GM19099 (cell line): ENCODE results near the gene FITM1.

Experiments used
- POLR2A ChIP-seq: IDR thresholded peaks from 3 replicates; pipeline ENCODE4 v1.6.1; 2011; ENCODE audit warnings: low read depth; ENCODE audit not compliant: insufficient read length; ENCODE audit errors: extremely low read depth

Gene FITM1

DNA sequence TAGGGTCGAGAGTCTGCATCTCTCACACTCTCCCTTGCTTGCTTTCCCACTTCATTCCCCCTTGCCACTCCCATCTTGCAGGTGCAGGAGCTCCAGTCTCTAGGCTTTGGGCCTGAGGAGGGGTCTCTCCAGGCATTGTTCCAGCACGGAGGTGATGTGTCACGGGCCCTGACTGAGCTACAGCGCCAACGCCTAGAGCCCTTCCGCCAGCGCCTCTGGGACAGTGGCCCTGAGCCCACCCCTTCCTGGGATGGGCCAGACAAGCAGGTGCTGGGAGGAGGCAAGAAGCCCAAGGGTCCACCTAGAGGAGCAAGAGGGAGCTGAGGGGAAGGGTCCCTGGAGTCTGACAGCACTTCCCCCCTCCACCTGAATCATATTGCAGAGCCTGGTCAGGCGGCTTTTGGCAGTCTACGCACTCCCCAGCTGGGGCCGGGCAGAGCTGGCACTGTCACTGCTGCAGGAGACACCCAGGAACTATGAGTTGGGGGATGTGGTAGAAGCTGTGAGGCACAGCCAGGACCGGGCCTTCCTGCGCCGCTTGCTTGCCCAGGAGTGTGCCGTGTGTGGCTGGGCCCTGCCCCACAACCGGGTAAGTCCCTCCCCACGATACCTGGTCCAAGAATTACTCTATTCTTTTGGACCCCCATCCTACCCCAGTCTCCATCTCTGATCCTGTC, 21.1 kb downstream of the FITM1 start:
- TF ChIP-seq POLR2A = no peak

DNA sequence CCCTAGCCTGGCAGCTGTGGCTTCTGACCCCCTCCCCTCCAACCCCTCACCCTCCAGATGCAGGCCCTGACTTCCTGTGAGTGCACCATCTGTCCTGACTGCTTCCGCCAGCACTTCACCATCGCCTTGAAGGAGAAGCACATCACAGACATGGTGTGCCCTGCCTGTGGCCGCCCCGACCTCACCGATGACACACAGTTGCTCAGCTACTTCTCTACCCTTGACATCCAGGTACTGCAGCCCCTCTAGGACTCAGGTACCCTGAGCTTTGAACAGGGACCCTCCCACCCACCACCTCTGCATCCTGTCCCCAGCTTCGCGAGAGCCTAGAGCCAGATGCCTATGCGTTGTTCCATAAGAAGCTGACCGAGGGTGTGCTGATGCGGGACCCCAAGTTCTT, 24.6 kb downstream of the FITM1 start:
- no peak for TF ChIP-seq POLR2A

DNA sequence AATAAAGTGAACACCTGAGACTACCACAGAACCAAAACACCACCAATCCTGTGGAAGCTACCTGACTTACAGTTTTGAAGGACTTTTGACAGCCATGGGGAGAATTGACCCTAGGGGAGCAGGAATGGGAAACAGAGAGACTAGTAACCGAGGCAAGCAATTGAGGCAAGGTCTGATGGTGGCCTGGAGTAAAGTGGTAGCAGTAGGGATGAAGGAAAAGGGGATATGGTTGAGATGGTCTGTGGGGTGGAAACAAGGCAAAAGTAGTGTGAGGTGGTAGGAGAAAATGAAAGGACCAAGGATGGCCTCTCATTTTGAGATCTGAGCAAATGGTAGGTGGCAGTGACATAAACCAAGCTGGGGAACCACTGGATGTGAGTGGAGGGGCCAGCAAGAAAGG, 26.4 kb downstream of the FITM1 start:
- TF ChIP-seq POLR2A = no peak

DNA sequence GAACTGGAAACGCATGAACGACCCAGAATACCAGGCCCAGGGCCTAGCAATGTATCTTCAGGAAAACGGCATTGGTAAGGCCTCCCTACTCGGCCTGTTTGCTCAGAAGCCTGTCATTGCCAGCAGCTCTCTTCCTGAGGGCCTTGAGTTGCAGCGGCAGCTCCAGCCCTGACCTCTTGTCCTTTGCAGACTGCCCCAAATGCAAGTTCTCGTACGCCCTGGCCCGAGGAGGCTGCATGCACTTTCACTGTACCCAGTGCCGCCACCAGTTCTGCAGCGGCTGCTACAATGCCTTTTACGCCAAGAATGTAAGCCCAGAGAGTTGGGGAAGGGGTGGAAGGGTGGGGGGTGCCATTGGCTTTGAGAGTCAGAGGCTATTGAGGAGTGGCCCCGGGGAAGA, 26.9 kb downstream of the FITM1 start:
- TF ChIP-seq POLR2A = no peak

- no peak for TF ChIP-seq POLR2A
Measured at GRCh38 chr14:24159777-24160498, 29.5 kb downstream of the FITM1 start.

DNA sequence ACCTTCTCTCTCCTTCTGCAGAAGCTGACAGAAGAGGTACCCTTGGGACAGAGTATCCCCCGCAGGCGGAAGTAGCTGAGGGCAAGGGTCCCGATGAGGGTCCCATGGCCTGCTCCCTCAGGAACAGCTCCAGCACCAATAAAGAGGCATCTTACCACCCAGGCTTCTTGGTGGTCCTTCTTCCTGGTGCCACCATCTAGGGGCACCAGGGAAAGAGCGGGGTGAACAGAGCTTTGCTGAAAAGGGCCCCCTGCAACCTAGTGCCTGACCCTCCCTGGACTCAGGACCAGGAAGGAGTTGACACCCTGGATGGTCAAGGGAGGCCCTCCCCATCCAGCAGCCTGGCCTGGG, 30.0 kb downstream of the FITM1 start:
- no peak for TF ChIP-seq POLR2A

DNA sequence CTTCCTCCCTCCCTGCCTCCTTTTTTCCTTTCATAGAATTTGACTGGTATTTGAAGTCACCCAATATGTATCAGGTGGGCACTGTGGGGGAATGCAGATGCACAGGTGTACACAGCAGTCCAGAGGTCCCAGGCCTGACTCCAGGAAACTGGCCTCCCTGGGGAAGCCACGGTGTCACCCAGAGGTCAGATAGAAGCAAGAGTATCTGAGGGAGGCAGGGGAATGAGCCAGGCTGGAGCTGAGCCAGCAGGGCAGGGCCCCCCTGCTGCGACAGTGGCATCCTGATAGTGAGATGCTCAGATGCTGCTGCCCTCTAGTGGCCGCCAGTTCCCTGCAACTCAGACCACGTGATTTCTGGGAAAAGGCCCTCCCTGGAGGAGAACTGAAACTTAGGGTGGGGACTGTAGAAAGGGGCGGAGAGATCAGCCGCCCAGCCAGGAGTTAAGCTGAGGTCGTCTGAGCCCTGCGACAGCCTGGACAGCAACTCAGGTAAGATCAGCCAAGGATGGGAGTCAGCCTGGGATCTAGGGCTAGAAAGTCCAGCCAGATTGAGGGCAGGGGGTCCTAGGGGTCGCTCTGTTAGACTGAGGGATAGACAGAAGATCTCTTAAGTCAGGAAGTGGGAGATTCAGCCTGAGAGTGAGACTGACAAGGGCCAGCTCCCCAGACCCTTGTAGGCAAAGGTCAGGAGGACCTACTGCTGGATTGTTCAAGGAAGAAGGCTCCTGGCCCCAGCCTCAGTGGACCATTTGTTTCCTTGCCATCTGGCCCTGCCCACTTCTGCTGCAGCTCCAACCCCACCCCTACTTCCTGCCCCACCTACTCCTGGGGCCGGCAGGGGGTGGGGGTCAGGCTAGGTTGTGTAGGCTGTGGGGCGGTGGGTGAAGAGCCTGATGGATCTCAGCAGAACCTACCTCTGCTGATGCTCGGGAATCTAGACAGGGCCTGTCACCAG, 30.7 kb downstream of the FITM1 start, which contains the start of gene IRF9:
Gene IRF9 (plus strand): TSS at position 416 of the 955 bp plus-strand sequence. CDS start 880 bp downstream, outside the sequence.
- TF ChIP-seq POLR2A = peak; percentile 97

DNA sequence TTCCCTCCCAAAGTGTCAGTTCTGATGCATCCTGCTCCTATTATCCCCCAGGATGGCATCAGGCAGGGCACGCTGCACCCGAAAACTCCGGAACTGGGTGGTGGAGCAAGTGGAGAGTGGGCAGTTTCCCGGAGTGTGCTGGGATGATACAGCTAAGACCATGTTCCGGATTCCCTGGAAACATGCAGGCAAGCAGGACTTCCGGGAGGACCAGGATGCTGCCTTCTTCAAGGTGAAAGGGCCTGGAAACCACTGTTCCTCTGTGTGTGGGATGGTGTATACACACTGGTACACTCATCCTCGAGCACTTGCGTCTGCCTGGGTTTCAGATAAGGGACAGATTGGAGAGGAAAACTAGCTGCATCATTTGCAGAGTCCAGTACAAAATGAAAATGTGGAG, 31.6 kb downstream of the FITM1 start:
- TF ChIP-seq POLR2A = no peak

DNA sequence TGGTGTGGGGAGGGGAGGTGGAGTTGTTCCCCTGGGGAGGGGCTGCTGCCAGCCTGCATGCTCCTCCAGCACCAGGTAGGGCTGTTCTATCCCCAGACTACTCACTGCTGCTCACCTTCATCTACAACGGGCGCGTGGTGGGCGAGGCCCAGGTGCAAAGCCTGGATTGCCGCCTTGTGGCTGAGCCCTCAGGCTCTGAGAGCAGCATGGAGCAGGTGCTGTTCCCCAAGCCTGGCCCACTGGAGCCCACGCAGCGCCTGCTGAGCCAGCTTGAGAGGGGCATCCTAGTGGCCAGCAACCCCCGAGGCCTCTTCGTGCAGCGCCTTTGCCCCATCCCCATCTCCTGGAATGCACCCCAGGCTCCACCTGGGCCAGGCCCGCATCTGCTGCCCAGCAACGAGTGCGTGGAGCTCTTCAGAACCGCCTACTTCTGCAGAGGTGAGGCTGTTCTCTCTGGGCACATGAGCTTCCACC, 34.1 kb downstream of the FITM1 start:
- peak; percentile 8 for TF ChIP-seq POLR2A

- no peak for TF ChIP-seq POLR2A
Measured at GRCh38 chr14:24165785-24166184, 35.3 kb downstream of the FITM1 start.

- TF ChIP-seq POLR2A = no peak
Measured at GRCh38 chr14:24167469-24168114, 37.1 kb downstream of the FITM1 start.

DNA sequence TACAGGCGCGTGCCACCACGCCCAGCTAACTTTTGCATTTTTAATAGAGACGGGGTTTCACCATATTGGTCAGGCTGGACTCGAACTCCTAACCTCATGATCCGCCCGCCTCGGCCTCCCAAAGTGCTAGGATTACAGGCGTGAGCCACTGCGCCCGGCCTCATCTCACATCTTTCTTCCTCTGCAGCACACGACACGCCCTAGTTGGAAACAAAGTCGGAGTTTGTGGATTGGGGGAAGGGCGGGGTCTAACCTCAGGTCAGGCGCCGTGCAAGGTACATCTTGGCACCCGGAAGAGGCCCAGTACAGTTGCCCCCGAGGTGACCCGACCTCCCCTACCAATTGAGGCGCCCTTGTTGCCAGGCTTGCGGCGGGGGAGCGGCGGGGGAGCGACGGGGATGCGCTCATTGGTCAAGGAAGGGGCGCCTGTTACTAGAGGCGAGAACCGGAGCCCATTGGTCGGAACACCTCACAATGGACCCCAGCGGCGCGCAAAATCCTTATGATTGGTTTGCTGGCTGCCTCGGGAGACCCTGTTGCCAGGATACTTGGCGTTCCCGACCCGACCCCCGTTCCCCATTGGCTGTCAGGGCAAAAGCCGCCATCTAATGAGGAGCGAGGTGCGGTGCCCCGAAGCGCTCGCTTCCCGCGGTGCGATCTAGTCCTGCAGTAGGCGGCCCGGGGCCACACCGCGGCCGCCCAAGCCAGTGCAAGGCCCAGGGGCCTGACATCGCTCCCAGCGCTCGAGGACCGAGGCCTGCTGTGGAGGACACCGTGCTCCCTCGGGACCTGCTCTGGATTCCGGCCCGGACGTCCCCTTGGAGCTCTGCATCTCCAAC, 41.2 kb downstream of the FITM1 start, which contains the start of gene REC8:
Gene REC8 (plus strand): TSS at position 659 of the 839 bp plus-strand sequence. CDS start 473 bp downstream, outside the sequence.
- TF ChIP-seq POLR2A = peak; percentile 20

DNA sequence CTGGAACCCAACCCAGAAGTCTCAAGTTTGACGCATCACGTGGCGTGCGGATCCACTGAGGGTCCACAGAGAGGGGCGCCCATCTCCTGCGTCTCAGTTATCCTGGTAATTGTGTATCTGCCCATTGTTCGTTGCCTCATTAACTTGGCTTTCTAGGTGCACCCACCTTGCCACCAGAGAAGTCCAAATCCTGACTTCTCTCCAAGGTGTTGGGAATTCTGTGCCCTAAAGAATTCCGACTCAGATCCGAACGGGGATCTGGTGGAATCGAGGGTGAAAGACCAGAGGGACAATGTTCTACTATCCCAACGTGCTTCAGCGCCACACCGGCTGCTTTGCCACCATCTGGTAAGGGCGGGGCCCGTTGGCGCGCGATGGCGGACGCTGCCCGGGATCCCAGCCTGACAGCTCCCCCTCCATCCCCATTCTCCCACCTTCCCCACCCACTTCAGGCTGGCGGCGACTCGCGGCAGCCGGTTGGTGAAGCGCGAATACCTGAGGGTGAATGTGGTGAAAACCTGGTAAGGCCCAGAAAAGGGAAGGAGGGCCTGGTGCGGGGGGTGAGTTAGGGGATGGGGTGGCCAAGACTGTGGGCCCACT, 41.9 kb downstream of the FITM1 start:
- no peak for TF ChIP-seq POLR2A
